HG03135 (cell line): Measurements from ENCODE around the gene BBS5.
"Not testable (repeated sequence)": the region's sequence is repeated elsewhere in the genome, so short reads cannot be mapped to it uniquely, and the experiment has no call there.

Experiments
- ATAC-seq: cut with Tn5 transposase; IDR thresholded peaks from one replicate; pipeline ENCODE4 v1.9.1; 2021; ENCODE audit warnings: mild to moderate bottlenecking, moderate library complexity; ENCODE audit not compliant: unreplicated experiment

Gene BBS5

DNA sequence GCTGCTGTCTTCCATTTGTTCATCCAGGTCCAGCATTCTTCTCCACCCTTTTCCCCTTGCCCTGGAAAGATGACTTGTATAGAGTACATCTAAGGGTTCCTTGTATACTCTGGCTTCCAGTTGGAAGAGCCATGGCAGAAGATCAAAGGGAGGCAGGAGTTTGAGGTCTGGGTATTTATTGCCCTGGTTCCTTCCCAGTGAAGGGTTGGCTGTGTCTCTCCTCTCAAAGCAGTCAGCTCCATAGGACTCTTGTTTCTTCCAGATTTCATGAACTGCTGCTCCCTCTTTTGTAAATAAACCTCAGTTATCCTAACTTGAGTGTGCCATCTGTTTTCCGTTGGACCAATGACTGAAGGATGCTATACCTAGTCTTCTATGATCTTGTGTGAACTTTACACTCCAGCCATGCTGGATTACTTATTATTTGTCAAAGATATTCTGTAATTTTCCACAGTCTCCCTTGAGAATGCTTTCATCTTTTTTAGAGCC, 6.4 kb downstream of the BBS5 start:
- ATAC-seq = no peak

DNA sequence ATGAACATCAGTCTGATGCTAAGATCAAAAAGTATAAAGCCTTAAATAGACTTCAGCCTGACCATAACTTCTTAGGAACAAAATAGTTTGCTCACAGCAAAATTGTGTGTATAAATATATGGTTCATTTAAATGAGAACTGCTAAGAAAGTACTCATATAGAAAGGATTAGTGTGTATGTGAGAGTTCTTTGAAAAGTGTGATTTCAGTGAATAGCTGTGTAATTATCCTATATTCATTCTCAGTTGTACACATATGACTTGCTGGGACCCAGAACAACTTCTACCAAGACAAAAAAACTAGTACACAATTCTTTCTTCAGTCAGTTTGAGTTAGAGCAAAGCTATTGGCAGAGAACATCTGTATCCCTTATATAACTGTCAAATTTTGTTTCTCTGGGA, 7.2 kb downstream of the BBS5 start:
- ATAC-seq = no peak

DNA sequence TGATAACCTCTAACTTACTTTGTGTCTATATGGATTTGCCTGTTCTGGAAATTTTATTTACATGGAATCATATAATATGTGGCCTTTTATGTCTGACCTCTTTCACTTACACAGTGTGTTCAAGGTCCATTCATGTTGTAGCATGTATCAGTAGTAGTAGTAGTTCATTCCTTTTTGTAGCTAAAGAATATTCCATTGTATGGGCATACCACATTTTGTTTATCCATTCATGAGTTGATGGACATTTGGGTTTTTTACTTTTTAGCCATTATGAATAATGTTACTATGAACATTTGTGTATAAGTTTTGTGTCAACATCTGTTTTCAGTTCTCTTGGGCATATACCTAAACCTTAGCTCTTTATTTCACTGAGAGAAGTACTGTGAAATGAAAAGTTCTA, 11.5 kb downstream of the BBS5 start:
- no peak for ATAC-seq

DNA sequence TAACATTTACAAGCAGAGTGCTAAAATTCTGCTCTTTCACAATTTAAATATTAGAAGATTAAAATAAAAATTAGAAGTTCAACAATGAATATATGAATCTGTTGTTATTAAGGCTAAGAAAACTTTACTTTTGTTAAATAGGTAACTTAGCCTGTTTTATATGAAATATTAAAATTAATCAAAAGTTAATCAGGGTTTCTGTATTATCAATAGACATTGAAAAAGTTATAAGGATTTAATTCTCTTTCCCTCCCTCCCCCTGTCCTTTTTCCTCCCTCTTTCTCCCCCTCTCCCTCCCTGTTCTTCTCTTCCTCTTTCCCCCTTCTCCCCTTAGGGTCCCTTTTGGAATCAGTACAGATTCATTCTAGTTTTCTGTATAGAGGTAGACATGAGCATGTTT, 12.1 kb downstream of the BBS5 start:
- ATAC-seq = no peak

DNA sequence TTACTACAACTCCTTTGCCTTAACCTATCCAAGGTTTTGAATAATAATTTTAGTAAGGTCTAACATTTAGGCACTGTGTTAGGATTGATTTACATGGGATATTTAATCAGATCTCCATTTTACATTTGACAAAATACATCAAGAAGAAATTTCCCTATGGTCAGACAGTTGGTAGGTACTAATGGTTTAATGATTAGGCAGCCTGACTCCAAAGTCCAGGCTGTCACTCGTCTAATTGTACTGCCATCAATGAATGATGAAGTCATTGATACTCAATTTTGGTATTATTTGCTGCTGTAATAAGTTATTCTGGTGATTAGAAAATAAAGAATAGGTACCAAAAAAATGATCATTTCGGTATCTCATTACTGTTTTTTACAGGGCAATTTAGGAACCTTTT, 14.1 kb downstream of the BBS5 start:
- ATAC-seq = no peak

DNA sequence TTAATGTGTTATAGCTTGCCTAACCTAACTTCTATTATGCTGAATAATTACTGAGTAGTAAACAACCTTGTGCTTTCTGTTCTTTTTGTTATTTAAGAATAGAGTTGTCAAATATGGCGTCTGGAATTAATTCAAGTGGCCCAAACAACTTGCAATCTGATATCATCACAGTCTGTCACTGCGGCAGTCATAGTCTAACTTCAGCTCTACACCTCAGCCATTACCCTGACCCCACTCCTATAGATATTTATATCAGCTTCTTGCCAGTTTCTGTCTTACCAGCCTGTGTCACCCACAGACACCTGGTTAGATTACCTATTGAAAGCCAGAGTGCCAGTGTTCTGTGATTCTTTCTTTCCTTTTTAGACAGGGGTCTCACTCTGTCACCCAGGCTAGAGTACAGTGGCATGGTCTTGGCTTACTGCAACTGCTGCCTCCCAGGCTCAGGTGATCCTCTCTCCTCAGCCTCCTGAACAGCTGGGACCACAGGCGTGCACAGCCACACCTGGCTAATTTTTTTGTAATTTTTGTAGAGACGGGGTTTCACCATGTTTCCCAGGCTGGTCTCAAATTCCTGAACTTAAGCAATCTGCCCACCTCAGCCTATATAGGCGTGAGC, 16.1 kb downstream of the BBS5 start:
- ATAC-seq = no peak

DNA sequence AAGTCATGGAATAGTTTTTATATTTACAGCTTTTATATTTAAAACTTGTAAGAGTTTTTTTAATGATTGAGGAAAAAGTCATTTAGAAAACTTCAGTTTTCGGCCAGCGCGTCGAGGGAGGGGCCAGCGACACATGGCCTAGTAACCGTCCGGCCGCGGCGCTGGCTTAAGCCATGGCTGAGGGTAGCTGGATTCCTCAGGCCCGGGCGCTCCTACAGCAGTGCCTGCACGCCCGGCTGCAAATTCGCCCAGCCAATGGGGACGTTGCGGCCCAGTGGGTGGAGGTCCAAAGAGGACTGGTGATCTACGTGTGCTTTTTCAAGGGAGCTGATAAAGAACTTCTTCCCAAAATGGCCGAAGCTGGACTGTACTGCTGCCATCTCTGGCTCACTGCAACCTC, 25.4 kb downstream of the BBS5 start:
- ATAC-seq = no peak

DNA sequence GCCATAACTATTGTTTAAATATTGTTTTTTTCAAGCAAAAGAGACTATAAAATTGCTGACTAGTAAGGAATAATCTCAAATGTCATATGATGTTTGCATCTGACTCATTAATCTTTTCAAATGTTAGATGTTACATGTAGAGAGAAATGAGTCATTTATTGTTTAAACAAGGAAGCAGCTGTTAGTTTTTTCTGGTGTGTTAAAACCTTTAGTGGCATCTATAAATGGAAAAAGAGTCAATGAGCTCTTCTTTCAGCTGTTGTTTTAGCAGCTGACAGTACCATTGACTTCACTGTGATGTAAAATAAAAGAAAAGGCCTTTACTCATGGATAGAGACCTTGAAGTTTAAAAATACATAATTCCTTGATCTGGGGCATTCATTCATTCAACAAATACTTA, 28.4 kb downstream of the BBS5 start:
- no peak for ATAC-seq

DNA sequence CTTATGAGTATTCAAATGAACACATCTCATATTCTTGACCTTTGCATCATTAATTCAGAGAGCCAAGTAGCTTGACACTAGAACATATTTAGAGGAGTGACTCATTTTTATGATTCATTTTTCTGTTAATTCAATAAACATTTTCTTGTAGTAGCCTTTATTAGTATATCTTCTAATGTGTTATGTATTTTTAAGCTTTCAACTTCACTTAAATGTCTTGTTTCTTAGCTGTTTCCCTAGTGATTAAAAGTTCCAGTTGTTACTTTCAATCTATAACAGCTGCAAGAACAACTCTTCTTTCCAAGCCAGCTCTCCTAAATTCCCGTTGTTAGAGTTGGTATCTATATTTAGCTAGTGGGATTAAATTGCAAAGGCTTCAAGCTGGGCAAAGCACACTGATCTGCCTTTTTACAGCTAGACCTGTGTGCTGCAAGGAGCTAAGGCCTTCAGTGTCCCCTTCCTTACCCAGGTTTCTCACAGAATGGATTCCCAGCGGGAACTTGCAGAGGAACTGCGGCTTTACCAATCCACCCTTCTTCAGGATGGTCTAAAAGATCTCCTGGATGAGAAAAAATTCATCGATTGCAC, 30.1 kb downstream of the BBS5 start, which contains the start of gene KLHL41:
KLHL41 (plus strand) TSS at position 405 of the 588 bp plus-strand sequence; CDS start at position 482, 77 bp downstream.
- no peak for ATAC-seq

DNA sequence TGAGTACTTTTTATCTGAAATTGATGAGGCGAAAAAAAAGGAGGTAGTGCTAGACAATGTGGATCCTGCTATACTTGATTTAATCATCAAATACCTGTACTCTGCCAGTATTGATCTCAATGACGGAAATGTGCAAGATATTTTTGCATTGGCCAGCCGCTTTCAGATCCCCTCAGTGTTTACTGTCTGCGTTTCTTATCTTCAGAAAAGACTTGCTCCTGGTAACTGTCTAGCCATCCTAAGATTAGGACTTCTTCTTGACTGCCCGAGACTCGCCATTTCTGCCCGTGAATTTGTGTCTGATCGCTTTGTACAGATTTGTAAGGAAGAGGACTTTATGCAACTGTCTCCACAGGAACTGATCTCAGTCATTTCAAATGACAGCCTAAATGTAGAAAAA, 30.7 kb downstream of the BBS5 start:
- ATAC-seq = no peak

DNA sequence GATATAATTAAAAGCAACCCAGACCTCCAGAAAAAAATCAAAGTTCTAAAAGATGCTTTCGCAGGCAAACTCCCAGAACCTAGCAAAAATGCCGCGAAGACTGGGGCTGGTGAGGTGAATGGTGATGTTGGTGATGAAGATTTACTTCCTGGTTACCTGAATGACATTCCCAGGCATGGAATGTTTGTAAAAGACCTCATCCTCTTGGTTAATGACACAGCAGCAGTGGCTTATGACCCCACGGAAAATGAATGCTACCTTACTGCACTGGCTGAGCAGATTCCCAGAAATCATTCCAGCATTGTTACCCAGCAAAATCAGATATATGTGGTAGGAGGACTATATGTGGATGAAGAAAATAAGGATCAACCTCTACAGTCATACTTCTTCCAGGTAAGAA, 31.2 kb downstream of the BBS5 start:
- no peak for ATAC-seq

DNA sequence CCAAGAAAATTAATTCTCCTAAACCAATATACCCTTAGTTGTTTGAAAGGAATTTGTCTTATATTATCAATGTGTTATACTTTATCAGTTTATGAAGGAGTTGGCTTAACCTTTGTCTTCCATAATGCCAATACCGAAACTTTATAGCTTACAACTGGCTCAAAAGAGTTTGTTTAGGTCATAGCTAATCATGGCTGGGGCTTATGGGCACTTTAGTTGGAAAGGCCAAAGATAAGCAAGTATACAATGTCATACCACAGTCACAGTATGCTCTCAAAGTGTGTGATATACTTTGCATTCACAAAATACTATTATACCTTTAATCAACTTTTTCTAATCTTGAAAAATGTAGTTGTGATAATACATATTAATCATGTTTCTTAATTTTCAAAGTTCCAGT, 32.5 kb downstream of the BBS5 start:
- ATAC-seq = no peak

DNA sequence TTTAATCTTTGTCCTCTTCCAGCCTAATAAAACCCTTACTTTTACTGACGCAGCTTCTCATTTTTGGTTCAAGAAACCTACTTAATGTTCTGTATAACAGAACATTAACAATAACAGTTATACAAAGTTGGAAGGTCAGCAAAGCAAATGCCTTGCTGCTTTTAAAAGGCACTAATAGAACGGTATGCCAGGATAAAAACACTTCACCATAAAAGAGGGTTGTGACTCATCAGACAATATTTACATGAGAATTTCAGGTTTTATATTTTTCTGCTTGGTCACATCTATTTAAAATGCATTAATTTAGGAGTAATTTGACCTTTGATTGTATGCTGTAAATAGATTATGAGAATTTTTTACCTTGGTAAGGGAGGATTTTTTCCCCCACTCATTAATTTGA, 33.2 kb downstream of the BBS5 start:
- ATAC-seq = no peak

DNA sequence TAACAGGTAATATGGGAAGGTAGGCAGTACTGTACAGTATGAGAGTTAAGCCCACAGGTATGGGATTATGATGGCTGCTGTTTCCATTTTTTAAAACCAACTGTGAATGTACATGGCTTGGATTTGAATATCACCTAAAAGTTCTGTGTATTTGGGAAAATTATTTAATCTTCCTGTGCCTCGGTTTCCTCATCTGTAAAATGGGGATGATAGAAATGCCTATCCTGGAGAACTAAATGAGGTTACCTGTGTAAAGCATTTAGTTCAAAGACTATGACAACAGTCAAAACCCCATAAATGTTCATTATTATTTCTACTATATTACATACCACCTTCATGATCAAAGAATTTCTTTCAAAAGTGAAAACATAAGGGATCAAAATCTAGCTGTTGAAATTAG, 33.8 kb downstream of the BBS5 start:
- no peak for ATAC-seq

DNA sequence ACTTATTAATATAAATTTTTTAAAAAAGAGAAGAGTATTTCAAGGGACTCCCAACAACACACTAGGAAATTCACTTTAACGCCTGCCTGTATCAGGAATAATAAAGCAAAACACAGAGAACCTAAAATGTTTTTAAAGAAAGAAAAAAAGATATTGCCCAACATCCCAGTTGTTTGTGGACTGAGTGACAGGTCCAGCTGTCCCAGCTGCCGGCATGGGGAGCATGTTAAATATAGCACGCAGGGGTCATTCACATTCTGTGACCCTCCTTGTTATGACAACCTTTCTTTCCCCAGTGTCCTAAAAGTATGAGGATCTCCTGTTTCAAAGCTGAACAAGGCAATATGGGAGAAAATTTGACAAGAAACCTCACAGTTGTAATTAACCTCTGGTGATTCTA, 34.6 kb downstream of the BBS5 start:
- ATAC-seq = no peak

DNA sequence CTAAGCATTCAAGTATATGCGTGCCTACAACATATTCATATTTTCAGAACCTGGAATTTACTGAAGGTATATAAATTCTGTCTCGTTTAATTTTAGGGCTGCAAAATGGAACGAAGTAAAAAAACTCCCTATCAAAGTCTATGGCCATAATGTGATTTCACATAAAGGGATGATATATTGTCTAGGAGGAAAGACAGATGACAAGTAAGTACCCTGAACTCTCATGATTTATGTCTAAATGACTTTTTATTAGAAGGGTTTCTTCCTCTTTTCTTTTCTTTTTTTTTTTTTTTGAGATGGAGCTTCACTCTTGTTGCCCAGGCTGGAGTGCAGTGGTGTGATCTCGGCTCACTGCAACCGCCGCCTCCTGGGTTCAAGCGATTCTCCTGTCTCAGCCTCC, 35.5 kb downstream of the BBS5 start:
- ATAC-seq = not testable (repeated sequence)

DNA sequence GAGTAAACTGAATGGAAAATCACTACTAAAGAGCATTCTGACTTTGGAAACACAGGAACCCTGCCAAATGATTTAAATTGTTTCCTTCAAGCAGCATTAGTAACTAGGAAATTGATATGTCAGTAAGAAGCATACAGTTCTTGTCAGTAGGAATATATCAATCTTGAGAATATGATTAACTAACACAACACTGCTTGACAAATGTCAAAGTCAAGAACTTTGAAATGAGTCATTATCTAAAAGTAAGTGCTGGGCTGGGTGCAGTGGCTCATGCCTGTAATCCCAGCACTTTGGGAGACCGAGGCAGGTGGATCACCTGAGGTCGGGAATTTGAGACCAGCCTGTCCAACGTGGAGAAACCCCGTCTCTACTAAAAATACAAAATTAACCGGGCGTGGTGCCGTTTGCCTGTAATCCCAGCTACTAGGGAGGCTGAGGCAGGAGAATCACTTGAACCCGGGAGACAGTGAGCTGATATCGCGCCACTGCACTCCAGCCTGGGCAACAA, 37.2 kb downstream of the BBS5 start:
- ATAC-seq = not testable (repeated sequence)

DNA sequence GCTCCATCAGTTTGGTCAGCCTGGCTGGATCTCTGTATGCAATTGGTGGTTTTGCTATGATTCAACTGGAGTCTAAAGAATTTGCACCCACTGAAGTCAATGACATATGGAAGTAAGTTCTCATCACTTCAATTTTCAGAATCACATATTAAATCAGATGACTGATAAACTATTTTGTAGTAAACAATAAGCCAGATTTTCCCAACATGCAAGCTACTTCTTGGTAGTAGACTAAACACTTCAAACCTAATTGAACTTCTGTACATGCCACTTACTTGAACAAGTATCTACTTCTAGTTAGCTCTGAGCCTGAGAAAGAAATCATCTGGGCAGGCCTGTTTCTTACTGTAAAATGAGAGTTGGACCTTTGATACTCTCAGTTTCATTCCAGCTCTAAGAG, 41.6 kb downstream of the BBS5 start:
- no peak for ATAC-seq

DNA sequence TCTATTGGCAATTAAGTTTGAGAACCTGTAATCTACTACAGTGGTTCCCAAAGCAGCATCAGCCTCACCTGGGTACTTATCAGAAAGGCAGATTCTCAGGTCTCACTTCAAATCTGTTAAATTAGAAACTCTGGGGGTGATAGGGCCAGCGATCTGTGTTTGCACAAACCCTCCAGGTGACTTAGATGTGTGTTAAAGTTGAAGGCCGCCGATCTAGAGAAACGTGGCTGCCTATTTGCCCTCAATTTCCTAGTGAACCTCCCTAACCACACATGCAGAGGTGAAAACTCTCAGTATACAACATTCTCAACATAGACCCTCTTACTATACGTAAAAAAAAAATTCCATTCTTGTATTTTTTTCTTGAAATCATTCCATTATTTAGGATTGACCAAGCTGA, 44.4 kb downstream of the BBS5 start:
- no peak for ATAC-seq

DNA sequence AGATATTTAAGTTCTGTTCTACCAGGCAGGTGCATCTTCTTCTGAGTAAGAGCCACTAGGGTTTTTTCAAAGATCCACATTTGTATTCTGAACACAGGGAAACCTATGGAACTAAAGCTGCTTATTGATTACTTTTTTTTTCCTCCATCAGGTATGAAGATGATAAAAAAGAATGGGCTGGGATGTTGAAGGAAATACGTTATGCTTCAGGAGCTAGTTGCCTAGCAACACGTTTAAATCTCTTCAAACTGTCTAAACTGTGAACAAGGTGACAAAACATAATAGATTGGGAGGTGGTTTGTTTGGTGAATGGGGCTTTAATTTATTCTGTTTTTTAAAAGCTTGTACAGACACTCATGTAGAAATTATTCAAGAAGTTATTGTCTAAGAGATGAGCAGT, 46.1 kb downstream of the BBS5 start:
- no peak for ATAC-seq

DNA sequence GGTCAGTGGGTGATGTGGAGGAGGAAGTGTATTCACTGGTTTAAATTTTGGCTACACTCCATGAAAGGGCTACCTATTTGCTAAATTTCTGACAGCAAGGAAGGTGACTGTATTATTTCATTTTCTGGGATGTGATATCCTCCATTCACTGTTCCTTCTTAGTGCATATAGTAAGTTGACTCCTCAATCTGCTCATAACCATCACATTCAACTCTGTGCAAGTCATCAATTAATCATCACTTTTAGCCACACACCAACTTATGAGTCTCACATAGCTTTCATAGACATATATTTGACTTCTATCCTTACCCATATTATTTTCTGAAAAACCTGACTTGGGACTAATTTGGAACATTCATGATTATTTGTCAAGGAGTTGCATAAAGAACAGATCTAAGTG, 47.2 kb downstream of the BBS5 start:
- no peak for ATAC-seq

DNA sequence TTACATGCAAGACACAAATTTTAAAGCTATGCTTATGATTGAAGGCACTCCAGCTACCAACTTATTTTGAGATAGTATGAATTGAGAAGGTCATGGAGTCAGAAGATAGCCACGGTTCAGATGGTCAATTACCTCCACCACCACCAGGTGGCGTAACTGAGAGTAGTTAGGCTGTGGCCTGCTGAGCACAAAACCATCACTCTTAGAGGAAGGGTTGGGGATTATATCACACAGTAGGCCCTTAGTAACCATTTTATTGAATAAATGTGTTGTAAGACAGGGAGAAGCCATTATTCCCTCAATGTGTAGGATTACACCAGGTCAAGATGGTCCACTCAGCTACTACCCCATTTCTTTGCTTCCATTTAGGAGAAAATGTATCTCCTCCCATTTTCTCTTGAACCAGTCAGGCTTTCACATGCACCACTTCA, 49.0 kb downstream of the BBS5 start:
- ATAC-seq = peak; percentile 92

DNA sequence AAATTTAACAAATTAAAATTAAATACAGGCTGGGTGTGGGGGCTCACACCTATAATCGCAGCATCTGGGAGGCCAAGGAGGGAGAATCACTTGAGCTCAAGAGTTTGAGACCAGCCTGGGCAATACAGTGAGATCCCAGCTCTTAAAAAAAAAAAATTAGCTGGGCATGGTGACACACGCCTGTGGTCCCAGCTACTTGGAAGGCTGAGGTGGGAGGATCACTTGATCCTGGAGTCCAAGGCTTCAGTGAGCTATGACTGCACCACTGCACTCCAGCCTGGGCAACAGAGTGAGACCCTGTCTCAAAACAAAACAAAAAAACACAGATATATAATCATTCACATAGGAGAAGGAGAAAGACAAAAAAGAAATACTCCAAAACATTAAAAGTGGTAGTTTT, 60.2 kb downstream of the BBS5 start:
- ATAC-seq = not testable (repeated sequence)
